ES-I3 (cell line): Measurements from ENCODE around the gene GPI.
A peak's percentile ranks its signal among the peaks of the same experiment; 100 is the strongest.

Source experiments
- H3K36me3 ChIP-seq: 2 replicates; pipeline ENCODE4 v1.6.1; 2013; ENCODE audit warnings: mild to moderate bottlenecking, low read length, control low read depth, moderate library complexity; ENCODE audit not compliant: insufficient read depth
- H3K4me1 ChIP-seq: 2 replicates; pipeline ENCODE4 v1.6.1; 2013; ENCODE audit warnings: mild to moderate bottlenecking, control low read depth, low read length; ENCODE audit not compliant: insufficient read depth
- H3K9ac ChIP-seq: 2 replicates; pipeline ENCODE4 v1.6.1; 2013; ENCODE audit warnings: low read depth, mild to moderate bottlenecking, low read length, moderate library complexity
- H3K9me3 ChIP-seq: 2 replicates; pipeline ENCODE4 v1.6.1; 2013; ENCODE audit warnings: mild to moderate bottlenecking, low read length, moderate library complexity; ENCODE audit not compliant: control insufficient read depth, insufficient read depth

The GPI gene

GRCh38 chr19:34418300-34418699, 53.3 kb downstream of the GPI start:
- H3K36me3 ChIP-seq, result peaks cover 15% of the 10 kb centered on the region
- no peak overlapping the region for H3K9ac ChIP-seq
- H3K9me3 ChIP-seq, result no peaks in the 10 kb centered on the region

GRCh38 chr19:34426096-34426661, 61.2 kb downstream of the GPI start:
- no peak overlapping the region for H3K9ac ChIP-seq
- H3K9me3 ChIP-seq, result no peaks in the 10 kb centered on the region
- H3K4me1 ChIP-seq, result peaks cover 5% of the 10 kb centered on the region; the same call in 1 of the 2 replicates
- H3K36me3 ChIP-seq, result 0 out of 2 replicates have a peak, but pooled peaks cover 4% of the 10 kb centered on the region

More at GRCh38 chr19:34418300-34418699, 53.3 kb downstream of the GPI start:
- no peaks in the 10 kb centered on the region for H3K4me1 ChIP-seq

GRCh38 chr19:34428549-34429285, 63.7 kb downstream of the GPI start:
- Histone ChIP-seq H3K36me3 (peaks cover 10% of the 10 kb centered on the region), H3K9ac (peak overlapping the region; percentile 82), H3K4me1 (peaks cover 5% of the 10 kb centered on the region; the same call in 1 of the 2 replicates), H3K9me3 (no peaks in the 10 kb centered on the region)

DNA sequence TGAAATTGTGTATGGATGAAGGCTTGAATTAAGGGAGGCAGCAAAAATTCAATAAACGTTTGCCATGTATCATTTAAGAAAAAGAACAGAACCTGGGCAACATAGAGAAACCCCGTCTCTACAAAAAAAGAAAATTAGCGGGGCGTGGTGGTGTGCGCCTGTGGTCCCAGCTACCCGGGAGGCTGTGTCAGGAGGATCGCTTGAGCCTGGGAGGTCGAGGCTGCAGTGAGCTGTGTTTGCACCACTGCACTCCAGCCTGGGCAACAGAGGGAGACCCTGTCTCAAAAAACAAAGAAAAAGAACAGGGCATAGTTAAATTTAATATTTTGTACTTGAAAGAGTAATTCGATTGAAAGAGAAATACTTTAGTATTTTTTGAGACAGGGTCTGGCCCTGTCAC, 64.6 kb downstream of the GPI start:
- Histone ChIP-seq H3K36me3 (peaks cover 13% of the 10 kb centered on the region), H3K9ac (peak overlapping the region; percentile 82; the same call in 1 of the 2 replicates), H3K9me3 (no peaks in the 10 kb centered on the region), H3K4me1 (peaks cover 5% of the 10 kb centered on the region; the same call in 1 of the 2 replicates)

DNA sequence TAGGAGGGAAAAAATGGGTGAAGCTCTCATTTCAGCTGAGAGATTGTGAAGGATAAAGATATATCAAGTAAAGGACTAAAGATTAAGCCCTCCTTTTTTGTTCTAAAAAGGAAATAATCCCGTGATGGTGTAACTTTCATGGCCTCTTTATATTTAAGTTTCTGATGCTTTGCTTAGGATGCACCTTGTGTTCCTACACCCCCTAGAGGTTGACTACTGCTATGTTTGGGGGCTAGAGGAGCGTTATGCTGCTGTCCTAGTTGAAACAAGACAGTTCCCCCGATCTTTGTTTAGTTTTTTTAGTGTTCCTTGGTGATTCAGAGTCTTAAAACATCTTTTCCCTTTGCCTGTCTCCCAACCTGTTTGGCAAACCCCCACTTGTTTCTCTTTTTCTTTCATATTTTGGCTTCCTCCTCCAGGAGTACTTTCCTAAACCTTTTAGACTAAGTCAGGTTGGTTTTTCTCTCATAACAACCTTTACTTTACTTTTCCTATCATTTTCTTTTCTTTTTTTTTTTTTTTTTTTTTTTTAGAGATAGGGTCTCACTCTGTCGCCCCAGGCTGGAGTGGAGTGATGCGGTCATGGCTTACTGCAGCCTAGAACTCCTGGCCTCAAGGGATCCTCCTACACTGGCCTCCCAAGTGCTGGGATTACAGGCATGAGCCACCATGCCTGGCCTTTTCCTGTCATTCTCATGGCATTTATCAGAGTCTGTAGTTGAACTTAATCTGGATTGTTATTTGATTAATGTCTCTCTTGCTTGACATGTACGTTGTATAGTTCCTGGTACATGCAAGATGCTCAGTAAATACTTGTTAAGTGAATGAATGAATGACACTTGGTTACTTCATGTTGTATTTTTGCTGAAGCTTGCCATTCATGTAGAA, 66.0 kb downstream of the GPI start:
- Histone ChIP-seq H3K9ac (no peak overlapping the region), H3K9me3 (no peaks in the 10 kb centered on the region), H3K4me1 (peaks cover 5% of the 10 kb centered on the region; the same call in 1 of the 2 replicates), H3K36me3 (peaks cover 23% of the 10 kb centered on the region)

DNA sequence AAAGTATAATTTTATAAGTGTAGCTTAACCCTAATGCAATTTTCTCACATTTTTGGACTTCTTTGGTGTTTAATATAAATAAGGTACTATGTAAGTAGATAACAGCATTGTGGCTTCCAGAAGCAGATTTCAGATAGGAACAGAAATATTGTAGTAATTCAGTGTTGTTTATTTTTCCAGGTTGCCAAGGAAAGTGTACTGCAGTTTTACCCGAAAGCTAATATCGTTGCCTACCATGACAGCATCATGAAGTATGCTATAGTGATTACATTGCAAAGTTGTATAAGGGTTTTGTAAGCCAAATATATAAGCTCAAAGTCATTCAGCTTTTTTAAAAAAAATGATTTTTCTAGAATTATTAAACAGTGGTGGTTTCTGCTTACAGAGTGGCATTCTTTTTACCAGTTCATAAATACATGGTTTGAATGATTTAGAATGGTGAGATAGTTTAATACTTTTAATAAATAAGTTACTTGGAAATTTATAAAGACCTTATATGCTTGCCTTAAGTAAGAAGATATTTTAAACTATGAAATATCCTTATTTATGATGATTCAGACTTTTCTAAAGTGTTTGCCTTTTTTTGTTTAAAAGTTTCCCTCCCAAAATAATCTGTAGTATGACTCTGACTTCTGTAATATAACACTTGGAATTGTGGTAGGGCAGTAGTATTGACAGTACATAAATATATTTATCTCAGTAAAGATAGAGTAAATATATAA, 66.8 kb downstream of the GPI start:
- Histone ChIP-seq H3K36me3 (peaks cover 30% of the 10 kb centered on the region), H3K9ac (no peak overlapping the region), H3K4me1 (peaks cover 5% of the 10 kb centered on the region; the same call in 1 of the 2 replicates), H3K9me3 (no peaks in the 10 kb centered on the region)

- H3K9ac ChIP-seq, result no peak overlapping the region
- no peaks in the 10 kb centered on the region for H3K9me3 ChIP-seq
- peaks cover 5% of the 10 kb centered on the region; the same call in 1 of the 2 replicates for H3K4me1 ChIP-seq
- H3K36me3 ChIP-seq, result peaks cover 33% of the 10 kb centered on the region
These were observed 67.8 kb downstream of the GPI start for GRCh38 chr19:34432797-34433196.

DNA sequence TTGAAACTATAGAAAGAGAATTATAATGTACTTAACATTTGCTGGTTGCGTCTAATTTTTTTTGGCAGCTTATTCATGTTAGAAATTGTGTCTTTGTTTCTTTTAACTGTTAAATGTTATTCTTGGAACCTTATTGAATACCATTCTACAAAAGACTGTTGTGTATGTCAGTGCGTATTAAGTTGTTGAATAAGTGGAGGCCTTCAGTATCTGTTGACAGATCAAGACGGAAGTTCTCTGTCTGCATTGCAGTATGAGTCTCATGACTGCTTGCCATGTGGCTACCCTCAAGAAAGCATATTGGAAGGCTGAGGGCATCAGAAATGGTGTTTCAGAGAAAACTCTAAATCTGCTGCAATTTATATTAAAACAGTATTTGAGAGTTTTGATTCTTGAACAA, 71.7 kb downstream of the GPI start:
- no peaks in the 10 kb centered on the region for H3K4me1 ChIP-seq
- H3K9me3 ChIP-seq, result no peaks in the 10 kb centered on the region
- H3K36me3 ChIP-seq, result peaks cover 38% of the 10 kb centered on the region
- no peak overlapping the region for H3K9ac ChIP-seq

GRCh38 chr19:34448191-34448590, 83.2 kb downstream of the GPI start:
- no peak overlapping the region for H3K9ac ChIP-seq
- H3K9me3 ChIP-seq, result no peaks in the 10 kb centered on the region
- no peaks in the 10 kb centered on the region for H3K4me1 ChIP-seq
- H3K36me3 ChIP-seq, result peaks cover 31% of the 10 kb centered on the region
